ENCODE measurements around the gene SLC12A8.

SLC12A8 gene

GRCh38 chr3:125110016-125110875 lies 102.3 kb downstream of the SLC12A8 start:
- Histone ChIP-seq H3K4me1 (no peaks in the 10 kb centered on the region), H3K9me3 (no peaks in the 10 kb centered on the region), H3K27me3 (no peaks in the 10 kb centered on the region), H3K36me3 (no peaks in the 10 kb centered on the region), H3K4me3 (ENCODE audit: low read depth, low read length) (no peak overlapping the region)
- DNase-seq = no peak
- TF ChIP-seq, protein P1, sequence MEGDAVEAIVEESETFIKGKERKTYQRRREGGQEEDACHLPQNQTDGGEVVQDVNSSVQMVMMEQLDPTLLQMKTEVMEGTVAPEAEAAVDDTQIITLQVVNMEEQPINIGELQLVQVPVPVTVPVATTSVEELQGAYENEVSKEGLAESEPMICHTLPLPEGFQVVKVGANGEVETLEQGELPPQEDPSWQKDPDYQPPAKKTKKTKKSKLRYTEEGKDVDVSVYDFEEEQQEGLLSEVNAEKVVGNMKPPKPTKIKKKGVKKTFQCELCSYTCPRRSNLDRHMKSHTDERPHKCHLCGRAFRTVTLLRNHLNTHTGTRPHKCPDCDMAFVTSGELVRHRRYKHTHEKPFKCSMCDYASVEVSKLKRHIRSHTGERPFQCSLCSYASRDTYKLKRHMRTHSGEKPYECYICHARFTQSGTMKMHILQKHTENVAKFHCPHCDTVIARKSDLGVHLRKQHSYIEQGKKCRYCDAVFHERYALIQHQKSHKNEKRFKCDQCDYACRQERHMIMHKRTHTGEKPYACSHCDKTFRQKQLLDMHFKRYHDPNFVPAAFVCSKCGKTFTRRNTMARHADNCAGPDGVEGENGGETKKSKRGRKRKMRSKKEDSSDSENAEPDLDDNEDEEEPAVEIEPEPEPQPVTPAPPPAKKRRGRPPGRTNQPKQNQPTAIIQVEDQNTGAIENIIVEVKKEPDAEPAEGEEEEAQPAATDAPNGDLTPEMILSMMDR (IDR thresholded peaks at IDR 0.05; ENCODE audit: low read depth, low read length) = no peak

DNA sequence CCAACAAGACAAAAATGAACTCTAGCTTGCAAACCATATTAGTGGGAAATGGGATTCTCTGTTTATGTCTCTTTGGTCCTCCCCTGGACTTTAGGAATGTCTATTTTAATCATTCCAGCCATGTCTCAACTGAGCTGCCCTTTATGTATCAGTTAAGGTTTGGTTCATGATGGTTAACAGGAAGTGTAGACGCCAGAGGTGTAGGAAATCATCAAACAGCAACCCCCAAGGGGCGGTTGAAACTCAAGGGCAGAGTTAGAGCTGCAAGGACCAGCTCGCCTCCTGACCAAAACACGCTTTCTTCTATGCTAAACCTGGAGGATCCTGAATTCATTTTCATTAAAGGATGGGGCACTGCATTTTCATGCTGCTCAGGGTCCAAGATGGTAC lies 103.0 kb downstream of the SLC12A8 start:
- DNase-seq = no peak
- no peak overlapping the region for H3K4me3 ChIP-seq (ENCODE audit: low read depth, low read length)
- no peaks in the 10 kb centered on the region for H3K27me3 ChIP-seq

GRCh38 chr3:125108833-125109535 lies 103.6 kb downstream of the SLC12A8 start:
- TF ChIP-seq, protein P1 (IDR thresholded peaks at IDR 0.05; ENCODE audit: low read depth, low read length) = no peak
- DNase-seq = no peak

More for the DNA sequence above, 103.0 kb downstream of the SLC12A8 start:
- Histone ChIP-seq H3K4me1 (no peaks in the 10 kb centered on the region), H3K36me3 (no peaks in the 10 kb centered on the region), H3K9me3 (no peaks in the 10 kb centered on the region)
- TF ChIP-seq, protein P1 (IDR thresholded peaks at IDR 0.05; ENCODE audit: low read depth, low read length) = no peak

GRCh38 chr3:125107861-125108567 lies 104.5 kb downstream of the SLC12A8 start:
- TF ChIP-seq, protein P1 (IDR thresholded peaks at IDR 0.05; ENCODE audit: low read depth, low read length) = no peak
- Histone ChIP-seq H3K4me3 (ENCODE audit: low read depth, low read length) (no peak overlapping the region), H3K4me1 (no peaks in the 10 kb centered on the region), H3K9me3 (no peaks in the 10 kb centered on the region), H3K27me3 (no peaks in the 10 kb centered on the region), H3K36me3 (no peaks in the 10 kb centered on the region)
- DNase-seq = no peak

More at GRCh38 chr3:125108833-125109535, 103.6 kb downstream of the SLC12A8 start:
- no peak overlapping the region for H3K4me3 ChIP-seq (ENCODE audit: low read depth, low read length)
- no peaks in the 10 kb centered on the region for H3K36me3 ChIP-seq
- no peaks in the 10 kb centered on the region for H3K9me3 ChIP-seq
- no peaks in the 10 kb centered on the region for H3K4me1 ChIP-seq
- no peaks in the 10 kb centered on the region for H3K27me3 ChIP-seq

DNA sequence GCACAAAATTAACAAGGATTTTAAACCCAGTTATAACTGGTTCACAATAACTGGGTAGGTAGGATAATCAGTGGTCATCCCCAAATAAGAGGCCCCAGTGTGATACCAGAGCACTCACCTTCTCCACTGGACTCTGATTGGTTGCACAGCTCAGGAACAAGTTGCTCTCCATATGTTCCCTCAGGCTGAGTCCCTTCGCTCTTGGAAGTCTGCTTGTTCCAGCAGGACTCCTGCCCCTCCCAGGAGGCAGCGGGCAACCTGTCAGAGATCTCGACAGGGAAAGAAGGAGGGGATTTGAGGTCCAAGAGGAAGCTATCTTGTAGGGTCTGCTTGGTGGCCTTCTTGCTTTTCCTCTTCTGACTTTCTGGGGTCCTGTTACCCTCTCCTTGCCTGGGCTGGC lies 105.2 kb downstream of the SLC12A8 start:
- Histone ChIP-seq H3K36me3 (no peaks in the 10 kb centered on the region), H3K9me3 (no peaks in the 10 kb centered on the region), H3K4me1 (no peaks in the 10 kb centered on the region), H3K27me3 (no peaks in the 10 kb centered on the region), H3K4me3 (ENCODE audit: low read depth, low read length) (no peak overlapping the region)
- DNase-seq = no peak
- TF ChIP-seq, protein P1 (IDR thresholded peaks at IDR 0.05; ENCODE audit: low read depth, low read length) = no peak
